SK-N-SH (cell line): ENCODE measurements around the gene SVBP. TPM values are rescaled to one million over a fixed set of nuclear protein-coding genes. Genes with fewer than 3 reads are reported as not detected.

ENCODE experiments used
- CTCF ChIA-PET: fragments of 300-600, 350-600 bp; formaldehyde crosslinking; extraction: SDS; loops from one replicate; lab custom pipeline; 2021; lab: Yijun Ruan, JAX
- POLR2A ChIA-PET: fragments of 350-600 bp; sonication (Branson Sonifier 250); formaldehyde crosslinking; extraction: SDS; loops from one replicate; lab custom pipeline; 2020; ENCODE audit warnings: antibody characterized with exemption, inconsistent platforms; lab: Yijun Ruan, JAX
- DNase-seq: peaks from one replicate; pipeline ENCODE4 v3.0.0; 2012
- H2AFZ ChIP-seq: fragments of 200-600 bp; sonication (generic); 2 replicates; pipeline ENCODE4 v1.8.1; 2016; ENCODE audit warnings: antibody characterized with exemption, mild to moderate bottlenecking, low read depth
- H3F3A ChIP-seq: fragments of 200-600 bp; sonication (generic); replicated peaks from 2 replicates; pipeline ENCODE3; 2016; ENCODE audit warnings: antibody characterized with exemption, mild to moderate bottlenecking; ENCODE audit not compliant: insufficient read depth
- H3K27ac ChIP-seq, 2 experiments: fragments of 200-500 bp in 1 of 2; fragments of 200-600 bp in 1 of 2; sonication (Bioruptor generic) in 1 of 2; sonication (generic), shearing (Covaris generic) in 1 of 2; 2 replicates each; pipeline versions ENCODE4 v1.5.1 to v1.6.1; 2014 to 2016; ENCODE audit warnings: low read depth in 2 of 2, inconsistent platforms in 1 of 2, low read length in 1 of 2, mild to moderate bottlenecking in 1 of 2, mixed read lengths in 1 of 2
- H3K27me3 ChIP-seq: fragments of 200-600 bp; sonication (generic), shearing (Covaris generic); 2 replicates; pipeline ENCODE4 v1.6.1; 2016; ENCODE audit warnings: mixed run types; ENCODE audit not compliant: insufficient read depth
- H3K36me3 ChIP-seq, 2 experiments: fragments of 200-500 bp in 1 of 2; fragments of 200-600 bp in 1 of 2; sonication (Bioruptor generic) in 1 of 2; sonication (generic) in 1 of 2; replicated peaks in 1 of 2; 2 replicates each; pipeline versions ENCODE3 to v1.5.1; 2014 to 2016; ENCODE audit warnings: low read length in 1 of 2, mild to moderate bottlenecking in 1 of 2; ENCODE audit not compliant: insufficient read depth in 2 of 2, control insufficient read depth in 1 of 2
- H3K4me1 ChIP-seq, 2 experiments: fragments of 200-500 bp in 1 of 2; fragments of 200-600 bp in 1 of 2; sonication (Bioruptor generic) in 1 of 2; sonication (generic), shearing (Covaris generic) in 1 of 2; 2 replicates each; pipeline versions ENCODE4 v1.5.1 to v1.6.1; 2014 to 2016; ENCODE audit warnings: low read depth in 1 of 2, low read length in 1 of 2, mixed run types in 1 of 2; ENCODE audit not compliant: insufficient read depth in 2 of 2, control insufficient read depth in 1 of 2
- H3K4me2 ChIP-seq: fragments of 200-600 bp; sonication (generic), shearing (Covaris generic); 2 replicates; pipeline ENCODE4 v1.6.1; 2017; ENCODE audit warnings: mixed run types
- H3K4me3 ChIP-seq, 2 experiments: fragments of 200-500 bp in 1 of 2; fragments of 200-600 bp in 1 of 2; sonication (Bioruptor generic) in 1 of 2; sonication (generic), shearing (Covaris generic) in 1 of 2; 2 replicates each; pipeline versions ENCODE4 v1.5.1 to v1.8.1; 2014 to 2016; ENCODE audit warnings: low read depth in 2 of 2, inconsistent platforms in 1 of 2, low read length in 1 of 2, mild to moderate bottlenecking in 1 of 2, mixed read lengths in 1 of 2, moderate library complexity in 1 of 2
- H3K79me2 ChIP-seq: fragments of 200-600 bp; sonication (generic); 2 replicates; pipeline ENCODE4 v1.8.1; 2017; ENCODE audit warnings: mild to moderate bottlenecking; ENCODE audit not compliant: insufficient read depth
- H3K9ac ChIP-seq: fragments of 200-600 bp; sonication (generic); 2 replicates; pipeline ENCODE4 v1.6.1; 2017; ENCODE audit warnings: mixed run types
- H3K9me2 ChIP-seq: fragments of 200-600 bp; sonication (generic); 2 replicates; pipeline ENCODE4 v1.6.1; 2017; ENCODE audit warnings: mixed run types
- H3K9me3 ChIP-seq: fragments of 200-600 bp; sonication (generic); 2 replicates; pipeline ENCODE4 v1.6.1; 2017; ENCODE audit warnings: mixed run types, mild to moderate bottlenecking, moderate library complexity
- H4K20me1 ChIP-seq: fragments of 200-600 bp; sonication (generic); 2 replicates; pipeline ENCODE4 v1.6.1; 2017; ENCODE audit warnings: mild to moderate bottlenecking, mixed run types; ENCODE audit not compliant: insufficient read depth
- ELF1 ChIP-seq: IDR thresholded peaks from 2 replicates; pipeline ENCODE4 v1.4.0; 2012
- EP300 ChIP-seq, 2 experiments: IDR thresholded peaks; 2 replicates each; pipeline versions ENCODE4 v1.4.0 to v1.6.1; 2012; ENCODE audit warnings: borderline replicate concordance in 1 of 2, low read depth in 1 of 2, low read length in 1 of 2
- GABPA ChIP-seq: IDR thresholded peaks from 2 replicates; pipeline ENCODE4 v1.4.0; 2012; ENCODE audit warnings: low read depth, mild to moderate bottlenecking
- JUND ChIP-seq: IDR thresholded peaks from 2 replicates; pipeline ENCODE4 v1.4.0; 2012
- MXI1 ChIP-seq: IDR thresholded peaks from 2 replicates; pipeline ENCODE4 v1.6.1; 2012; ENCODE audit warnings: mild to moderate bottlenecking, low read depth, low read length, improper control_type of control experiment
- NFIC ChIP-seq: IDR thresholded peaks from 2 replicates; pipeline ENCODE4 v1.4.0; 2012; ENCODE audit warnings: borderline replicate concordance
- NRF1 ChIP-seq: IDR thresholded peaks from 2 replicates; pipeline ENCODE4 v1.6.1; 2012; ENCODE audit warnings: low read depth, mild to moderate bottlenecking, low read length
- POLR2AphosphoS5 ChIP-seq: IDR thresholded peaks from 2 replicates; pipeline ENCODE4 v1.6.1; 2012; ENCODE audit warnings: low read depth, low read length
- RAD21 ChIP-seq: IDR thresholded peaks from 2 replicates; pipeline ENCODE4 v1.6.1; 2012; ENCODE audit warnings: mild to moderate bottlenecking, low read length
- SIN3A ChIP-seq: IDR thresholded peaks from 2 replicates; pipeline ENCODE4 v1.6.1; 2012; ENCODE audit warnings: low read depth, mild to moderate bottlenecking, low read length, moderate library complexity, borderline replicate concordance
- TAF1 ChIP-seq: IDR thresholded peaks from 2 replicates; pipeline ENCODE4 v1.6.1; 2012; ENCODE audit warnings: low read depth, mild to moderate bottlenecking, low read length, moderate library complexity, borderline replicate concordance
- TCF12 ChIP-seq: IDR thresholded peaks from 2 replicates; pipeline ENCODE4 v1.4.0; 2012
- YY1 ChIP-seq: IDR thresholded peaks from 2 replicates; pipeline ENCODE4 v1.4.0; 2012; ENCODE audit warnings: low read depth, mild to moderate bottlenecking
- WGBS: methylation state at CpG from one replicate; pipeline ENCODE4 v1.1.6; 2017; ENCODE audit warnings: low lambda C conversion rate; 5-methylcytosine and 5-hydroxymethylcytosine counted together
- polyA plus RNA-seq, 3 experiments: library from polyadenylated mRNA; depleted of rRNA; stranded (reverse); fragments of >200 nt; gene quantifications; 2 replicates each; pipeline ENCODE4 v1.2.3, GENCODE V29; 2012
- TF ChIP-seq, protein P1 (sequence below): fragments of 200-600 bp; sonication (generic); IDR thresholded peaks from 2 replicates; pipeline ENCODE4 v1.6.1; 2017; ENCODE audit warnings: antibody characterized with exemption, mild to moderate bottlenecking, moderate library complexity
- TF ChIP-seq, protein P2 (sequence below): IDR thresholded peaks from 2 replicates; pipeline ENCODE4 v1.4.0; 2012; ENCODE audit warnings: low read depth, borderline replicate concordance
- TF ChIP-seq, protein P3 (sequence below): fragments of 150-350 bp; IDR thresholded peaks from 2 replicates; pipeline ENCODE4 v1.6.1; 2017; ENCODE audit warnings: antibody characterized with exemption, low read length, low read depth, borderline replicate concordance

SVBP gene, protein sequence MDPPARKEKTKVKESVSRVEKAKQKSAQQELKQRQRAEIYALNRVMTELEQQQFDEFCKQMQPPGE
- 18.6 and 20.2 TPM in 2 replicates for polyA plus RNA-seq (2012; rRNA removed)
- 25.2 and 31.0 TPM in 2 replicates for polyA plus RNA-seq (2012; cell fraction: cytosol; rRNA removed)
- polyA plus RNA-seq (2012; cell fraction: nucleus; rRNA removed), result 5.1 and 5.2 TPM in 2 replicates

DNA sequence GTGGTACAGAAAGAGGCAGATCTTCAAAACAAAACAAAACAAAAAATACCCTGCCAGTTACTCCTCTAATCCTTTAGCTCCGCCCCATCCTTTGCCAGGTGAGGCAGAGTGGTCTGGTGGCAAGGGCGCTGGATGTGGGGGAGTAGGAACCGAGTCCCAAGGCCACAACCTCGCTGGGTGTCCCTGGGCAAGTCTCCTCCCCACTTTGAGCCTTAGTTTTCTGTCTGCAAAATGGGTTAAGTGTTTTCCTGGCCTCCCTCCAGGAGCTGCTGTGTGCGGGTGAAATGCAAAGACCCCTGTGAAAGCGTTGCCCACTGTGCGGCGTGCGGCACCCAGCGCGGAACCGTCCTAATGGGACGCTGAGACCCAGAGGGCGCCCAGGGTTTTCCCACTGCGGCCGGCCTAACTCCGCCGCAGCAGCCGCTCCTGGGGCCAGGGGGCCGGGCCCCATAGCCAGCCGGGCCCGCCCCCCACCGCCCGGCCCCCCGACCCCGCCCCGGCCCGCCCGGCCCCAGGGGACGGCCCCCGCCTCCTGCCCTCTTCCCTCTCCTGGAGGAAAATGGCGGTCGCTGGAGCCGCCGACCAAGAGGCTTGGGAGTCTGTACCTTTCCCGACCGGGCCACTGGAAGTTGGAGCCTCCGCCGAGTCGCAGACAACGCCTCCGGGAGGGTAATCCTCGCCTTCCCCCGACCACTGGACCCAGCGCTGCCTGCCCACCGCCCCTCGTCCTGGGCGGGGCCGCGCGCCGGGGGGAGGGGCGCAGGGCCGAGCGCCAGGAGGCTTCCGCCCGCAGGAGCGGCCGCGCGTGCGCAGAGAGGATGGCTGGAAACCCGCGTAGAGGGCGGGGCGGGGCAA lies at the start of gene SVBP, which contains the start of gene ERMAP:
Gene SVBP (minus strand): TSS at position 813 of the 855 bp plus-strand sequence. CDS start 853 bp downstream, outside the sequence.
Gene ERMAP (plus strand): TSS at position 538 of the 855 bp plus-strand sequence. CDS start 13,327 bp downstream, outside the sequence.
- Histone ChIP-seq H3K27ac (peak within 1 kb of the TSS; percentile 98 to 99), H3K4me3 (peak within 1 kb of the TSS; percentile 76 to 85), H3K27me3 (no peaks in the 10 kb centered on the region), H3K4me1 (peaks cover 9 to 12% of the 10 kb centered on the region in 2 experiments; a peak in 2 of 4 replicates), H3K4me2 (peak within 1 kb of the TSS; percentile 87), H3K9me2 (no peaks in the 10 kb centered on the region), H3K36me3 (peaks cover 0 to 10% of the 10 kb centered on the region in 2 experiments), H3K79me2 (peaks cover 30% of the 10 kb centered on the region), H4K20me1 (no peaks in the 10 kb centered on the region), H3K9ac (peak within 1 kb of the TSS; percentile 98), H3F3A (peaks cover 4% of the 10 kb centered on the region), H2AFZ (peak within 1 kb of the TSS; percentile 94), H3K9me3 (no peaks in the 10 kb centered on the region)
- TF ChIP-seq TCF12 (no peak), TAF1 (peak; percentile 81; the same call in 1 of the 2 replicates), MXI1 (peak; percentile 46; the same call in 1 of the 2 replicates), NRF1 (peak; percentile 82), GABPA (no peak), POLR2AphosphoS5 (peak; percentile 73), NFIC (peak; percentile 54), RAD21 (no peak), SIN3A (no peak; the same call in 1 of the 2 replicates), YY1 (peak; percentile 88), EP300 (IDR thresholded peaks at IDR 0.05; ENCODE audit: borderline replicate concordance in 1 of 2, low read depth in 1 of 2, low read length in 1 of 2) (0 out of 4 replicates have a peak, but pooled peaks of 1 of the 2 experiments have one; percentile 14), JUND (no peak), ELF1 (peak; percentile 14; the same call in 1 of the 2 replicates)
- TF ChIP-seq, protein P1, sequence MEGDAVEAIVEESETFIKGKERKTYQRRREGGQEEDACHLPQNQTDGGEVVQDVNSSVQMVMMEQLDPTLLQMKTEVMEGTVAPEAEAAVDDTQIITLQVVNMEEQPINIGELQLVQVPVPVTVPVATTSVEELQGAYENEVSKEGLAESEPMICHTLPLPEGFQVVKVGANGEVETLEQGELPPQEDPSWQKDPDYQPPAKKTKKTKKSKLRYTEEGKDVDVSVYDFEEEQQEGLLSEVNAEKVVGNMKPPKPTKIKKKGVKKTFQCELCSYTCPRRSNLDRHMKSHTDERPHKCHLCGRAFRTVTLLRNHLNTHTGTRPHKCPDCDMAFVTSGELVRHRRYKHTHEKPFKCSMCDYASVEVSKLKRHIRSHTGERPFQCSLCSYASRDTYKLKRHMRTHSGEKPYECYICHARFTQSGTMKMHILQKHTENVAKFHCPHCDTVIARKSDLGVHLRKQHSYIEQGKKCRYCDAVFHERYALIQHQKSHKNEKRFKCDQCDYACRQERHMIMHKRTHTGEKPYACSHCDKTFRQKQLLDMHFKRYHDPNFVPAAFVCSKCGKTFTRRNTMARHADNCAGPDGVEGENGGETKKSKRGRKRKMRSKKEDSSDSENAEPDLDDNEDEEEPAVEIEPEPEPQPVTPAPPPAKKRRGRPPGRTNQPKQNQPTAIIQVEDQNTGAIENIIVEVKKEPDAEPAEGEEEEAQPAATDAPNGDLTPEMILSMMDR, result no peak
- TF ChIP-seq, protein P2, sequence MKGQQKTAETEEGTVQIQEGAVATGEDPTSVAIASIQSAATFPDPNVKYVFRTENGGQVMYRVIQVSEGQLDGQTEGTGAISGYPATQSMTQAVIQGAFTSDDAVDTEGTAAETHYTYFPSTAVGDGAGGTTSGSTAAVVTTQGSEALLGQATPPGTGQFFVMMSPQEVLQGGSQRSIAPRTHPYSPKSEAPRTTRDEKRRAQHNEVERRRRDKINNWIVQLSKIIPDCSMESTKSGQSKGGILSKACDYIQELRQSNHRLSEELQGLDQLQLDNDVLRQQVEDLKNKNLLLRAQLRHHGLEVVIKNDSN, result no peak
- TF ChIP-seq, protein P3, sequence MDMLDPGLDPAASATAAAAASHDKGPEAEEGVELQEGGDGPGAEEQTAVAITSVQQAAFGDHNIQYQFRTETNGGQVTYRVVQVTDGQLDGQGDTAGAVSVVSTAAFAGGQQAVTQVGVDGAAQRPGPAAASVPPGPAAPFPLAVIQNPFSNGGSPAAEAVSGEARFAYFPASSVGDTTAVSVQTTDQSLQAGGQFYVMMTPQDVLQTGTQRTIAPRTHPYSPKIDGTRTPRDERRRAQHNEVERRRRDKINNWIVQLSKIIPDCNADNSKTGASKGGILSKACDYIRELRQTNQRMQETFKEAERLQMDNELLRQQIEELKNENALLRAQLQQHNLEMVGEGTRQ, result no peak
- DNase-seq, result peak; percentile 98
- CTCF ChIA-PET, result interaction anchor here (1.2 to 1.9 kb wide), 6 partner anchors 10 to 97 kb away, joined by 3 to 7 read pairs (median 6); partner anchors contain the start of gene ZNF691
- POLR2A ChIA-PET, result interaction anchor here (0.7 to 1.5 kb wide), 6 partner anchors 17 to 257 kb away, joined by 3 to 5 read pairs (median 3); partner anchors contain the start of gene ZNF691
- WGBS, result 3% methylated on average over 5 of the region's 66 CpGs
